ENCODE measurements around the gene THNSL1. TPM values are rescaled to one million over a fixed set of nuclear protein-coding genes. Genes with fewer than 3 reads are reported as not detected.
"Not testable (repeated sequence)": the region's sequence is repeated elsewhere in the genome, so short reads cannot be mapped to it uniquely, and the experiment has no call there.

THNSL1 gene
- polyA plus RNA-seq, 1 of the 3 experiments (the other 2 are of a cell fraction), result 1.3 TPM

DNA sequence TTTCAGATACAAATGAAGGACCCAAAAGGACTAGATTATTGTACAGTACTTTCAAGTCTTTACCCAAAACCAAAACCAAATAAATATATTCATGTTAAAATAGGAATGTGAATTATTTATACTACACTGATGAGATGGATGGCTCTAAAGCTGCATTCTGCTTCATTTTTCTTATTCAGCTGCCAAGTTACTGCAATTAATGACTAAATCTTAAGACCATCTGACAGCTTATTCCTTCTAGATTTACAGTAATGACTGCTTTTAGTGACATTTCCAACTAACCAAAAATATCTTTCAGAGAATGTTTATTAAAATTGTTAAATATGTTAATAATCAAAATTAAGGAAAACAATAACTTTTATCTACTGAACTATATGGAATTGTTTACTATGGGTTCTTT lies 21.3 kb upstream of the THNSL1 start:
- CTCF ChIA-PET, result no interaction called here

DNA sequence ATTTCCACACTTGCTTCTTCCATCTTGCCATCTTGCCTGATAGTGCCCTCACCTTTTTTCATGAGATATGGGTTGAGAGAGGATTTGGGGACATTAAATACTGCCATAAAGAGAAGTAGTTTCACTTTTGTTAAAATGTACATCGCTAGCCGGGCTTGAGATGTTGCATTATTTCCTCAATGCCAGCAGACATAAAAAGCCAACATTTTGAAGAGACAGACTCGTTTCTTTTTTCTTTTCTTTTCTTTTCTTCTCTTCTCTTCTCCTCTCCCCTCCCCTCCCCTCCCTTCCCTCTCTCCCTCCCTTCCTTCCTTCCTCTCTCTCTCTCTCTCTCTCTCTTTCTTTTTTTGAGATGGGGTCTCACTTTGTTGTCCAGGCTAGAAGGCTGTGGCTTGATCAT lies 18.4 kb upstream of the THNSL1 start:
- Histone ChIP-seq H3K4me2 (no peak overlapping the region), H3K9ac (no peak overlapping the region), H4K20me1 (ENCODE audit: insufficient read depth) (no peaks in the 10 kb centered on the region), H3K79me2 (ENCODE audit: insufficient read depth) (no peaks in the 10 kb centered on the region), H3K36me3 (replicated peaks in 1 of 2; ENCODE audit: control insufficient read depth in 1 of 2, insufficient read depth in 2 of 2, low read length in 1 of 2) (no peaks in the 10 kb centered on the region), H3K9me3 (peaks cover 9% of the 10 kb centered on the region; the same call in 1 of the 2 replicates), H3K27me3 (ENCODE audit: insufficient read depth) (no peaks in the 10 kb centered on the region), H3K4me3 (ENCODE audit: low read depth in 2 of 2, low read length in 1 of 2) (no peak overlapping the region), H3K4me1 (ENCODE audit: control insufficient read depth in 1 of 2, insufficient read depth in 2 of 2, low read depth in 1 of 2, low read length in 1 of 2) (no peaks in the 10 kb centered on the region), H3K27ac (ENCODE audit: low read depth in 2 of 2, low read length in 1 of 2) (no peak overlapping the region), H3K9me2 (no peaks in the 10 kb centered on the region), H2AFZ (ENCODE audit: low read depth) (no peak overlapping the region), H3F3A (replicated peaks; ENCODE audit: insufficient read depth) (no peaks in the 10 kb centered on the region)
- WGBS (ENCODE audit: low lambda C conversion rate), result 62% methylated on average over 3 of the region's 3 CpGs
- ChIA-PET POLR2A (no interaction called here), CTCF (interaction anchor here (0.9 to 2.4 kb wide), 2 partner anchors 8 to 380 kb away, joined by 3 to 9 read pairs; no protein-coding TSS in a partner anchor)
- DNase-seq, result no peak
- no peak for TF ChIP-seq SMC3 (IDR thresholded peaks at IDR 0.05; ENCODE audit: low read depth, low read length)
- no peak for TF ChIP-seq TCF12 (IDR thresholded peaks at IDR 0.05)
- no peak for TF ChIP-seq FOXJ3 (CRISPR knock-in tag; IDR thresholded peaks at IDR 0.05)
- TF ChIP-seq YY1 (IDR thresholded peaks at IDR 0.05; ENCODE audit: low read depth), result no peak
- TF ChIP-seq RFX5 (IDR thresholded peaks at IDR 0.05; ENCODE audit: low read length), result no peak
- TF ChIP-seq, protein P1, sequence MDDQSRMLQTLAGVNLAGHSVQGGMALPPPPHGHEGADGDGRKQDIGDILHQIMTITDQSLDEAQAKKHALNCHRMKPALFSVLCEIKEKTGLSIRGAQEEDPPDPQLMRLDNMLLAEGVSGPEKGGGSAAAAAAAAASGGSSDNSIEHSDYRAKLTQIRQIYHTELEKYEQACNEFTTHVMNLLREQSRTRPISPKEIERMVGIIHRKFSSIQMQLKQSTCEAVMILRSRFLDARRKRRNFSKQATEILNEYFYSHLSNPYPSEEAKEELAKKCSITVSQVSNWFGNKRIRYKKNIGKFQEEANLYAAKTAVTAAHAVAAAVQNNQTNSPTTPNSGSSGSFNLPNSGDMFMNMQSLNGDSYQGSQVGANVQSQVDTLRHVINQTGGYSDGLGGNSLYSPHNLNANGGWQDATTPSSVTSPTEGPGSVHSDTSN (IDR thresholded peaks at IDR 0.05), result no peak

More for the DNA sequence above, 21.3 kb upstream of the THNSL1 start:
- Histone ChIP-seq H3K4me3 (ENCODE audit: low read depth in 2 of 2, low read length in 1 of 2) (no peak overlapping the region), H3K9me3 (no peaks in the 10 kb centered on the region), H3F3A (replicated peaks; ENCODE audit: insufficient read depth) (no peaks in the 10 kb centered on the region), H3K36me3 (replicated peaks in 1 of 2; ENCODE audit: control insufficient read depth in 1 of 2, insufficient read depth in 2 of 2, low read length in 1 of 2) (no peaks in the 10 kb centered on the region), H3K27ac (ENCODE audit: low read depth in 2 of 2, low read length in 1 of 2) (no peak overlapping the region), H3K27me3 (ENCODE audit: insufficient read depth) (no peaks in the 10 kb centered on the region), H3K4me1 (ENCODE audit: control insufficient read depth in 1 of 2, insufficient read depth in 2 of 2, low read depth in 1 of 2, low read length in 1 of 2) (no peaks in the 10 kb centered on the region), H4K20me1 (ENCODE audit: insufficient read depth) (no peaks in the 10 kb centered on the region), H3K79me2 (ENCODE audit: insufficient read depth) (no peaks in the 10 kb centered on the region), H3K4me2 (no peak overlapping the region), H2AFZ (ENCODE audit: low read depth) (no peak overlapping the region), H3K9me2 (no peaks in the 10 kb centered on the region), H3K9ac (no peak overlapping the region)
- POLR2A ChIA-PET, result no interaction called here
- DNase-seq, result no peak
- TF ChIP-seq SIN3A (IDR thresholded peaks at IDR 0.05; ENCODE audit: borderline replicate concordance, low read depth, low read length) (no peak), NFIC (IDR thresholded peaks at IDR 0.05; ENCODE audit: borderline replicate concordance) (no peak), RAD21 (IDR thresholded peaks at IDR 0.05; ENCODE audit: low read length) (no peak), SMC3 (IDR thresholded peaks at IDR 0.05; ENCODE audit: low read depth, low read length) (no peak), JUND (IDR thresholded peaks at IDR 0.05) (no peak)
- TF ChIP-seq, protein P2, sequence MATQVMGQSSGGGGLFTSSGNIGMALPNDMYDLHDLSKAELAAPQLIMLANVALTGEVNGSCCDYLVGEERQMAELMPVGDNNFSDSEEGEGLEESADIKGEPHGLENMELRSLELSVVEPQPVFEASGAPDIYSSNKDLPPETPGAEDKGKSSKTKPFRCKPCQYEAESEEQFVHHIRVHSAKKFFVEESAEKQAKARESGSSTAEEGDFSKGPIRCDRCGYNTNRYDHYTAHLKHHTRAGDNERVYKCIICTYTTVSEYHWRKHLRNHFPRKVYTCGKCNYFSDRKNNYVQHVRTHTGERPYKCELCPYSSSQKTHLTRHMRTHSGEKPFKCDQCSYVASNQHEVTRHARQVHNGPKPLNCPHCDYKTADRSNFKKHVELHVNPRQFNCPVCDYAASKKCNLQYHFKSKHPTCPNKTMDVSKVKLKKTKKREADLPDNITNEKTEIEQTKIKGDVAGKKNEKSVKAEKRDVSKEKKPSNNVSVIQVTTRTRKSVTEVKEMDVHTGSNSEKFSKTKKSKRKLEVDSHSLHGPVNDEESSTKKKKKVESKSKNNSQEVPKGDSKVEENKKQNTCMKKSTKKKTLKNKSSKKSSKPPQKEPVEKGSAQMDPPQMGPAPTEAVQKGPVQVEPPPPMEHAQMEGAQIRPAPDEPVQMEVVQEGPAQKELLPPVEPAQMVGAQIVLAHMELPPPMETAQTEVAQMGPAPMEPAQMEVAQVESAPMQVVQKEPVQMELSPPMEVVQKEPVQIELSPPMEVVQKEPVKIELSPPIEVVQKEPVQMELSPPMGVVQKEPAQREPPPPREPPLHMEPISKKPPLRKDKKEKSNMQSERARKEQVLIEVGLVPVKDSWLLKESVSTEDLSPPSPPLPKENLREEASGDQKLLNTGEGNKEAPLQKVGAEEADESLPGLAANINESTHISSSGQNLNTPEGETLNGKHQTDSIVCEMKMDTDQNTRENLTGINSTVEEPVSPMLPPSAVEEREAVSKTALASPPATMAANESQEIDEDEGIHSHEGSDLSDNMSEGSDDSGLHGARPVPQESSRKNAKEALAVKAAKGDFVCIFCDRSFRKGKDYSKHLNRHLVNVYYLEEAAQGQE (IDR thresholded peaks at IDR 0.05; ENCODE audit: low read depth, low read length), result no peak
- TF ChIP-seq, protein P1 (IDR thresholded peaks at IDR 0.05), result no peak; the same call in 1 of the 2 replicates

DNA sequence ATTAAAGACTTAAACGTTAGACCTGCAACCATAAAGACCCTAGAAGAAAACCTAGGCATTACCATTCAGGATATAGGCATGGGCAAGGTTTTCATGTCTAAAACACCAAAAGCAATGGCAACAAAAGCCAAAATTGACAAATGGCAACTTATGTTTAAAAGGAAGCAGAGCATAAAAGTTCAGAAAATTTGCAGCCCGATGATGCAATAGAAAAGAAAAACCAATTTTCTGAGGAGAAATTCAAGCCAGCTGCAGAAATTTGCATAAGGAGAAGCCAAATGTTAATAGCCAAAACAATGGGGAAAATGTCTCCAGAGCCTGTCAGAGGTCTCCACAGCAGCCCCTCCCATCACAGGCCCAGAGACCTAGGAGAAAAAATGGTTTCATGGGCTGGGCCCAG lies 4.8 kb upstream of the THNSL1 start:
- H3K27me3 ChIP-seq (ENCODE audit: insufficient read depth); H4K20me1 ChIP-seq (ENCODE audit: insufficient read depth); DNase-seq; H3K9me3 ChIP-seq; H3K79me2 ChIP-seq (ENCODE audit: insufficient read depth); H3K9ac ChIP-seq; POLR2A ChIA-PET; H2AFZ ChIP-seq (ENCODE audit: low read depth); H3K9me2 ChIP-seq; H3K27ac ChIP-seq (ENCODE audit: low read depth in 2 of 2, low read length in 1 of 2); H3K36me3 ChIP-seq (replicated peaks in 1 of 2; ENCODE audit: control insufficient read depth in 1 of 2, insufficient read depth in 2 of 2, low read length in 1 of 2); CTCF ChIA-PET; H3K4me2 ChIP-seq; H3K4me1 ChIP-seq (ENCODE audit: control insufficient read depth in 1 of 2, insufficient read depth in 2 of 2, low read depth in 1 of 2, low read length in 1 of 2); H3F3A ChIP-seq (replicated peaks; ENCODE audit: insufficient read depth); H3K4me3 ChIP-seq (ENCODE audit: low read depth in 2 of 2, low read length in 1 of 2): not testable (repeated sequence)
- 61% methylated on average over 2 of the region's 2 CpGs for WGBS (ENCODE audit: low lambda C conversion rate)

Measured in SK-N-SH (cell line).